A673 (cell line): ENCODE measurements around the gene VTI1A. TPM values are rescaled to one million over a fixed set of nuclear protein-coding genes. Genes with fewer than 3 reads are reported as not detected.

Experiments used
- BruUV-seq: library from RNA; stranded (reverse); fragments of 400-500 nt; replicated peaks from 2 replicates; lab custom pipeline; 2021; lab: Mats Ljungman, UMichigan
- CTCF ChIA-PET: fragments of 300-600 bp; sonication (Branson Sonifier 250); formaldehyde crosslinking; loops from one replicate; lab custom pipeline; 2022; ENCODE audit warnings: antibody characterized with exemption; lab: Charles Lee
- POLR2A ChIA-PET: fragments of 300-600 bp; sonication (Branson Sonifier 250); formaldehyde crosslinking; loops from one replicate; lab custom pipeline; 2022; ENCODE audit warnings: antibody characterized with exemption; ENCODE audit not compliant: low non-redundant PET; lab: Charles Lee
- DNase-seq: peaks from one replicate; pipeline ENCODE4 v3.0.0-alpha.2; 2015; ENCODE audit warnings: low spot score
- H3K27ac ChIP-seq: fragments of 200-600 bp; sonication (generic); 2 replicates; pipeline ENCODE4 v1.5.1; 2016; ENCODE audit warnings: mixed run types, low read depth, mild to moderate bottlenecking, mixed read lengths, antibody characterized with exemption, low read length; ENCODE audit not compliant: poor library complexity, severe bottlenecking
- H3K27me3 ChIP-seq: fragments of 200-600 bp; sonication (generic); replicated peaks from 2 replicates; pipeline ENCODE4 v1.6.1; 2017; ENCODE audit warnings: mixed run types, low read depth, mild to moderate bottlenecking, mixed read lengths, antibody characterized with exemption, low read length; ENCODE audit not compliant: insufficient read depth, poor library complexity
- H3K36me3 ChIP-seq: fragments of 200-600 bp; sonication (generic); 2 replicates; pipeline ENCODE4 v1.6.1; 2016; ENCODE audit warnings: mixed run types, mild to moderate bottlenecking, mixed read lengths, antibody characterized with exemption, low read length; ENCODE audit not compliant: insufficient read depth, poor library complexity, severe bottlenecking
- H3K4me1 ChIP-seq: fragments of 200-600 bp; sonication (generic); 2 replicates; pipeline ENCODE4 v1.6.1; 2017; ENCODE audit warnings: mixed run types, mild to moderate bottlenecking, mixed read lengths, antibody characterized with exemption, low read length; ENCODE audit not compliant: insufficient read depth, poor library complexity, severe bottlenecking
- H3K4me3 ChIP-seq: fragments of 200-600 bp; sonication (generic); 2 replicates; pipeline ENCODE4 v1.5.1; 2016; ENCODE audit warnings: low read depth, mixed run types, mild to moderate bottlenecking, mixed read lengths, low read length; ENCODE audit not compliant: poor library complexity, severe bottlenecking
- H3K9me3 ChIP-seq: fragments of 200-600 bp; sonication (generic); 2 replicates; pipeline ENCODE4 v1.6.1; 2016; ENCODE audit warnings: mixed run types, low read depth, mild to moderate bottlenecking, mixed read lengths, antibody characterized with exemption, low read length; ENCODE audit not compliant: poor library complexity, severe bottlenecking
- CTCF ChIP-seq: fragments of 300-800, 200-600 bp; sonication (generic); conservative IDR thresholded peaks from 2 replicates; pipeline ENCODE4 v1.5.1; 2017; ENCODE audit warnings: low read depth, mild to moderate bottlenecking, antibody characterized with exemption, low read length, moderate library complexity, mixed read lengths
- EZH2 ChIP-seq: fragments of 200-600 bp; sonication (generic); IDR thresholded peaks from 2 replicates; pipeline ENCODE4 v1.6.1; 2017; ENCODE audit warnings: borderline replicate concordance, low read depth, mild to moderate bottlenecking, mixed read lengths, antibody characterized with exemption, low read length; ENCODE audit not compliant: poor library complexity, severe bottlenecking
- intact Hi-C: fragments of 100-400 bp; cut with micrococcal nuclease; formaldehyde crosslinking; loops from one replicate; pipeline ENCODE4 v1.10.0; 2022; ENCODE audit not compliant: unreplicated experiment
- total RNA-seq: library from RNA; stranded (reverse); gene quantifications from 2 replicates; pipeline ENCODE4 v1.2.3, GENCODE V29; 2021

The VTI1A gene
- total RNA-seq, 1 experiment from 2014 or later = 38.7 TPM

- DNase-seq = no peak
- Histone ChIP-seq H3K4me1 (no peaks in the 10 kb centered on the region), H3K27ac (no peak overlapping the region), H3K27me3 (no peaks in the 10 kb centered on the region), H3K9me3 (no peaks in the 10 kb centered on the region), H3K36me3 (no peaks in the 10 kb centered on the region), H3K4me3 (no peak overlapping the region)
- ChIA-PET POLR2A (no interaction called here), CTCF (no interaction called here)
- TF ChIP-seq CTCF (no peak), EZH2 (no peak)
- BruUV-seq = no TSS peak
- intact Hi-C loops = no loop called here
Observed at GRCh38 chr10:112819231-112819630, 372.2 kb downstream of the VTI1A start.

- no peaks in the 10 kb centered on the region for H3K27me3 ChIP-seq
- H3K4me3 ChIP-seq = no peak overlapping the region
- DNase-seq = no peak
- H3K4me1 ChIP-seq = no peaks in the 10 kb centered on the region
- no peak overlapping the region for H3K27ac ChIP-seq
- CTCF ChIA-PET = no interaction called here
- TF ChIP-seq EZH2 = no peak
- POLR2A ChIA-PET = no interaction called here
- H3K36me3 ChIP-seq = no peaks in the 10 kb centered on the region
- intact Hi-C loops = no loop called here
- H3K9me3 ChIP-seq = no peaks in the 10 kb centered on the region
- no TSS peak for BruUV-seq
Observed at GRCh38 chr10:112820320-112820719, 373.3 kb downstream of the VTI1A start.

- ChIA-PET CTCF (no interaction called here), POLR2A (no interaction called here)
- no TSS peak for BruUV-seq
- Histone ChIP-seq H3K9me3 (no peaks in the 10 kb centered on the region), H3K27me3 (no peaks in the 10 kb centered on the region), H3K27ac (no peak overlapping the region), H3K36me3 (no peaks in the 10 kb centered on the region), H3K4me1 (no peaks in the 10 kb centered on the region), H3K4me3 (no peak overlapping the region)
- intact Hi-C loops = no loop called here
- DNase-seq = no peak
- TF ChIP-seq EZH2 = no peak
- no peak for TF ChIP-seq CTCF
Observed at GRCh38 chr10:112821038-112821437, 374.0 kb downstream of the VTI1A start.

DNA sequence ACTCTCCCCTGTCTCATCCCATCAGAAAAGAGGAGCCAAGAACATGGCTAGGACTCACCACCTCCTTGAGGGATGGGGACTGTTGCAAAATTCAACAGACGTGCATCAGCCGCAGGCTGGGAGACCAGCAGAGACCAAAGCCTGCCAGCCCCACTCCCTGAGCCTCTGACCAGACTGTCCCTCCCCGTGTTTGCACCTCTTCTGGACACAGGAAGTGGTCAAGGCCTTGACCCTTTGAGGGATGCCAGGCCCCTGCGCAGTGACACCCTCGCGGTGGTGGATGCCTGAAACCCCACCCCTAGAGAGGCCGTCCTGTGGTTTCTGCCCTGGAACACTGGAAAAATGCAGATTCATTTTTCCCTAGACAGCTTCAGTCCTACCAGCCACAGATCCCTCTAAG, 374.6 kb downstream of the VTI1A start:
- Histone ChIP-seq H3K9me3 (no peaks in the 10 kb centered on the region), H3K4me3 (no peak overlapping the region), H3K27me3 (no peaks in the 10 kb centered on the region), H3K4me1 (no peaks in the 10 kb centered on the region), H3K27ac (no peak overlapping the region), H3K36me3 (no peaks in the 10 kb centered on the region)
- POLR2A ChIA-PET = no interaction called here
- CTCF ChIA-PET = no interaction called here
- TF ChIP-seq EZH2 (no peak), CTCF (no peak)
- no TSS peak for BruUV-seq
- intact Hi-C loops = no loop called here
- no peak for DNase-seq
